ENCODE results near the gene MIOS.

The MIOS gene

GRCh38 chr7:7539152-7539551 is 27.5 kb upstream of the MIOS start:
- TF ChIP-seq, protein P1, sequence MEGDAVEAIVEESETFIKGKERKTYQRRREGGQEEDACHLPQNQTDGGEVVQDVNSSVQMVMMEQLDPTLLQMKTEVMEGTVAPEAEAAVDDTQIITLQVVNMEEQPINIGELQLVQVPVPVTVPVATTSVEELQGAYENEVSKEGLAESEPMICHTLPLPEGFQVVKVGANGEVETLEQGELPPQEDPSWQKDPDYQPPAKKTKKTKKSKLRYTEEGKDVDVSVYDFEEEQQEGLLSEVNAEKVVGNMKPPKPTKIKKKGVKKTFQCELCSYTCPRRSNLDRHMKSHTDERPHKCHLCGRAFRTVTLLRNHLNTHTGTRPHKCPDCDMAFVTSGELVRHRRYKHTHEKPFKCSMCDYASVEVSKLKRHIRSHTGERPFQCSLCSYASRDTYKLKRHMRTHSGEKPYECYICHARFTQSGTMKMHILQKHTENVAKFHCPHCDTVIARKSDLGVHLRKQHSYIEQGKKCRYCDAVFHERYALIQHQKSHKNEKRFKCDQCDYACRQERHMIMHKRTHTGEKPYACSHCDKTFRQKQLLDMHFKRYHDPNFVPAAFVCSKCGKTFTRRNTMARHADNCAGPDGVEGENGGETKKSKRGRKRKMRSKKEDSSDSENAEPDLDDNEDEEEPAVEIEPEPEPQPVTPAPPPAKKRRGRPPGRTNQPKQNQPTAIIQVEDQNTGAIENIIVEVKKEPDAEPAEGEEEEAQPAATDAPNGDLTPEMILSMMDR (IDR thresholded peaks at IDR 0.05; ENCODE audit: extremely low read depth, missing control alignments) = no peak
- no peak for DNase-seq (ENCODE audit: low spot score)

- TF ChIP-seq, protein P1 (IDR thresholded peaks at IDR 0.05; ENCODE audit: extremely low read depth, missing control alignments) = no peak
- DNase-seq (ENCODE audit: low spot score) = no peak
These were observed 27.0 kb upstream of the MIOS start for GRCh38 chr7:7539711-7540110.

GRCh38 chr7:7542251-7542835 is 24.3 kb upstream of the MIOS start:
- TF ChIP-seq, protein P1 (IDR thresholded peaks at IDR 0.05; ENCODE audit: extremely low read depth, missing control alignments) = no peak
- no peak for DNase-seq (ENCODE audit: low spot score)

DNA sequence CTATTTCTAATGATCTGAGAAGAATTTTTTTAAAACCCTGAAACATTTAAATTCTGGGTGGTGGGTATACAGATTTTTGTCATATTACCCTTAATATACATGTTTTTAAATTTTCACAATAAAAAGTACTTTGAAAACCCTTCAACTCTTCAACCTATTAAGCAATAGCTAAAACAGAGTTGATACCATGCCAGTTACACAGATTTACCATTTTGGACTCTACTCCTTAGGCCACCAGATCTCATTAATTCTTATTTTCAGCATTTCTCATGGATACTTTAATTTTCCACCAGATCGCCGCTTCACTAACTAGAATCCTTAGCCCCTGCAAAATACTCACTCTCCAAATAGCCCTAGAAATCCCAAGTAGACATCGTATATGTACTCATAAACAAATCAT is 18.3 kb upstream of the MIOS start:
- no peak for DNase-seq (ENCODE audit: low spot score)
- TF ChIP-seq, protein P1 (IDR thresholded peaks at IDR 0.05; ENCODE audit: extremely low read depth, missing control alignments) = no peak

GRCh38 chr7:7550663-7551062 is 16.0 kb upstream of the MIOS start:
- TF ChIP-seq, protein P1 (IDR thresholded peaks at IDR 0.05; ENCODE audit: extremely low read depth, missing control alignments) = no peak
- DNase-seq (ENCODE audit: low spot score) = no peak

DNA sequence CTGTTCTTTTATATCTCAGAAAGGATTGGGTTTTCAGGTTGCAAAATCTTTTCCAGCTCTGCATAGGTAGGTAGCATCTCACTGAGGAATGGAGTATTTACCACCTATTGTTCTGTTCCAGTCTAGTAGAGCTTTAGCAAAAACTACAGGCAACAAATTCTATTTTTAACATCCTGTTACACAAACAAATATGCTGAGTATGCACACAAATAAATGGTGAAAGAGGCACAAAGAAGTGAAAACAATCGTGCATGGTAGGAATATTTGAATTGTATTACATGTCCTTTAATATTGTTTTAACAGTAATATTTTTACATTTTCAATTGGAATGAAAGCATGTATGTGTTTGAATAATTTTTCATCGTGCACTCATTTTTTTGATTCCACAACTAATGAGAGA is 14.5 kb upstream of the MIOS start:
- DNase-seq (ENCODE audit: low spot score) = no peak
- TF ChIP-seq, protein P1 (IDR thresholded peaks at IDR 0.05; ENCODE audit: extremely low read depth, missing control alignments) = no peak

DNA sequence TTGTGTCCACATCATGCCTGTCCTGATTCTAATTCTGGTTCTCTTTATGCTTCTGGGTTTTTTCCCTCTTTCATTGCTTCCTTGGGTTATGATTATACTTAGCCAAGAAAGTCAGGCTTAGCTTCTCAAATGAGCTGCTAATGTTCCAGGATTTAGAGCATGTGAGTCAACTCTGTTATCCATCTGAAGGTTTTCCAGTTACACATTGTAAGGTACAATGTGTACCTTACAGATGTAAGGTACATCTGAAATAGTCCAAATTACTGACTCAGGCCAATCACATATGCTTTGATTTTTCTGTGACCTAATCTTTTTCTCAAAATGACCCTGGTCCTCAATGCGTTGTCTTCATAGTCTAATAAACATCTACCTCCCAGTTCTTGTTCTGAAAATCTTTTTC is 13.3 kb upstream of the MIOS start:
- TF ChIP-seq, protein P1 (IDR thresholded peaks at IDR 0.05; ENCODE audit: extremely low read depth, missing control alignments) = no peak
- no peak for DNase-seq (ENCODE audit: low spot score)
